Ecto neural progenitor cell (in vitro differentiated cells): ENCODE data around the gene TNFRSF18.

Source experiments
- DNase-seq: peaks from one replicate; pipeline ENCODE4 v3.0.0-alpha.2; 2018; ENCODE audit warnings: low spot score

Gene TNFRSF18

GRCh38 chr1:1166642-1167397, 39.6 kb downstream of the TNFRSF18 start:
- DNase-seq = no peak

DNA sequence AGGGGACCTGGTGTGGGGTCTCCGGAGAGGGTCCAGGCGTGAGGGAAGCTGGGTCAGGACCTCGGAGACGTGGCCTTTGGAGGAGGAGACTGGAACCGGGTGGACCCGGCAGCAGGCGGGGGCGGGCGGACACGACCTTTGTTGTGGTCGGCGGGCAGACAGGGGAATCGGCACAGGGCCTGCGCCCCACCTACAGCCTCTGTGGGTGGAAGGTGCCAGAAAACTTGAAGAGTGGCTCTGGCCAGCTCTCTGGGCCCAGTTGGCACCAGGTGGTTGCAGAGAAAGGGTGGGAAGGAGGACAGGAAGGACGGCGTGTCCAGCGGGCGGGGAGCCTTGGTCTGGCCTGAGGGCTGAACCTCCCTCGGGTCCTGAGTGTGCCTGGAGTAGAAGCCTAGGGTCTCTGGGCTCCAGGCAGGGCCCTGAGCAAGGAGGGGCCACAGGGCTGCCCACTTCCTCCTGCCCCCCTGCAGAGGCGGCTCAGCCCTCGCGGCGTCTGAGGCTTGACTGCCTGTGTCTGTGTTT, 40.4 kb downstream of the TNFRSF18 start:
- DNase-seq = no peak

DNA sequence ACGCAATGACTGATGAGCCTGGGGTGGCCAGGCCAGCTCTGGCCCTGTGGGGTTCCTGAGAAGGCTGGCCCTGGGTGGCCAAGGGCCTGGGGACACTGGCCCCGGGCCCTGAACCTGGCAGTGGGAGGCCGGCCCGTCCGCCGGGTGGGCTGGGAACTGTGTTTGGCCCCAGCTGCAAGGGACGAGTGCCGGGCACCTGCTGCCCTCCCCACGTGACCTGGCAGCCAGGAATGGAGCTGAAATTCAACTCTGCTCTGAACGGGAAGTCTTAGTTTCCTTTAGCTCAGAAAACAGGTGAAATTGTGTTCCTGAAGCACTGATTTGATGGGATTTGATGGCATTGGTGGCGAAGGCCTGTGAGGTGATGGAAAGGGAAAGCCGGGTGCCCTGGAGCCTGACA, 40.9 kb downstream of the TNFRSF18 start:
- no peak for DNase-seq

DNA sequence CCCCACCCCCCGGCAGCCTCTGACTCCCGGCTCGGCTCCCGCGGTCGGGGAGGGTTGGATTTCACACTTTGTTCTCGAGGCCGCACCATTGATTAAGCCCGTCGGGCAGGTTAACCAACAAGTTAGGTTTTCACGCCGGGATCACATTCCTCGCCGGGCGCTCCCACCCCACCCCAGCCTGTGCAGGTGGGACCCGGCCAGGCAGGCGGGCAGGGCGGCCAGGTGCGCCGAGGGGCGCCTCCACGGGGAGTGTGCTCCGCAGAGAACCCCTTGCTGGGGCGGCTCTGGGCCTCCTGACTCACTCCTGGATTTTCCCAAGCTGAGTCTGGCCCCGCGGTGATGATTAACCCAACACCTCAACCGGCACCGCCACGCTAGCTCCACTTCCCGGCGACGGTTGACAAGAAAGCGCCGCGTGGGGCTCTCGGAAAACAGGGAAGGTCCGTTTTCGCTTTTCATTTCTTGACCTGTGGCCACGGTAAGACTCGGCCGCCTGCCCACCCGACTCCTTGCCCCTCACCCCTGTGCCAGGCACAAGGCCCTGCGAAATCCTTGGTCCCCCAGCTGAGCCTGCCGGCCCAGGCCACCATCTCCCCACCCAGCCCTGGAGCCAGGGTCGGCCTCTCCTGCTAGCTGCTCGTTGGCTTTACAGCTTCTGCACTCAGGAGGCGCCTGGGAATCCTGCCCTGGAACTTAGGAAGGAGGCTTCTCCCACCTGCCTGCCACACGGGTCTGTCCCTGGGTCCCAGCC, 41.5 kb downstream of the TNFRSF18 start:
- no peak for DNase-seq

DNA sequence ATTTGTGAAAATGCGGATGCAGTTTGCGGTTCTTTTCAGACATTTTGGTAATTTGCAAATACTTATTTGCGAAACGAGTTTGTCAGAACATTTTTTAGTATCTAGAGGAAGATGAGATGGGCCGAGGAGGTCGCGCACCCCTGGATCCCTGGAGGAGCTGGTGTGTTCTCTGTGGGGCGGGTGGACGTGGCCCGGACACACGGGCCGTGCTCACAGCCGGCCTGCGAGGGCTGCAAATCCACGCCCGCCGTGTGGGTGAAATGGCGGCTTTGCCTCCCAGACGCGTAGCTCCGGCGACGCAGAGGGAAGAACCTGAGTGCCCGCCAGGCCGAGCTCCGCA, 42.1 kb downstream of the TNFRSF18 start:
- DNase-seq = no peak

DNA sequence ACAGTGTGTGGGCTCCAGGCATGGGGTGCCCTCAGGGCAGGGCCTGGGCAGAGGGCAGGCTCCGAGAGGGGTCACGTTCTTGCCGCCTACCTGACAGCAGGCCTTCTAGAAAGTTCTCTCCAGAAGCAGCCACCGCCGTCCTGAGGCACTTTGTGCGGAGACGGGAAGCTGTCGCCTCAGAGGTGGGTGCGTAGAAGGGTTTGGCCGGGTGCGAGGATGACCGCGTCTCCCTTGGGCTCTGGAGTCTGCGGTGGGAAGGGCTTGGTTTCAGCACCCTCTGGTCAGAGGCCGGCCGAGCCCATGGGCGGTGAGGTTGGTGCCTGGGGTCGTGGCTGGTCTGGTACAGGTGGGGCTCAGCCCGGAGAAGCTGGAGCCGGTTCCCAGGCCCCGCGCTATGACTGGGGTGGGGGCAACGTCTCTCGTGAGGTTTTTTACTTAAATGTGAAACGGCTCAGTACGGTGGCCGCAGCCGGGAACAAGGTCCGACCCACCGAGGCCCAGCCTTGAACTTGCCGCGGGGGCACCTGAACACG, 42.8 kb downstream of the TNFRSF18 start:
- DNase-seq = no peak

- DNase-seq = no peak
These were observed 43.5 kb downstream of the TNFRSF18 start for GRCh38 chr1:1162597-1163537.

DNA sequence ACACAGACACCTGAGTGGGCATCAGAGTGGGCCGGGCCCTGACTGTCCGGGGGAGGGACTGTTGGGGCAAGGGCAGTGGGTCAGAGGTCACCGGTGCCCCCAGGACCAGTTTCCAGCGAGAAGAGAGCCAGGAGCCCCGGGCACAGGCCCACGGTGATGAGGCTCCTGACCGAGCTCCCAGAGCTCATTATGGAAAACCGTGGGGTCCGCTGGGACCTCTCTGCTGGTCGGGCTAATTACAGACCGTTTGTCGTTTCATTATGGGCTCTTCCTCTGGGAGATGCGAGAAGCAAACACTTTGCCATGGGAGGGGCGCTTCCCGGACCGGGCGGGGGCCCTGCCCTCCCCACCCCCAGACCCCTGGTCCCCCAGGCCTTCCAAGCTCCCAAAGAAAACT, 44.7 kb downstream of the TNFRSF18 start:
- no peak for DNase-seq

DNA sequence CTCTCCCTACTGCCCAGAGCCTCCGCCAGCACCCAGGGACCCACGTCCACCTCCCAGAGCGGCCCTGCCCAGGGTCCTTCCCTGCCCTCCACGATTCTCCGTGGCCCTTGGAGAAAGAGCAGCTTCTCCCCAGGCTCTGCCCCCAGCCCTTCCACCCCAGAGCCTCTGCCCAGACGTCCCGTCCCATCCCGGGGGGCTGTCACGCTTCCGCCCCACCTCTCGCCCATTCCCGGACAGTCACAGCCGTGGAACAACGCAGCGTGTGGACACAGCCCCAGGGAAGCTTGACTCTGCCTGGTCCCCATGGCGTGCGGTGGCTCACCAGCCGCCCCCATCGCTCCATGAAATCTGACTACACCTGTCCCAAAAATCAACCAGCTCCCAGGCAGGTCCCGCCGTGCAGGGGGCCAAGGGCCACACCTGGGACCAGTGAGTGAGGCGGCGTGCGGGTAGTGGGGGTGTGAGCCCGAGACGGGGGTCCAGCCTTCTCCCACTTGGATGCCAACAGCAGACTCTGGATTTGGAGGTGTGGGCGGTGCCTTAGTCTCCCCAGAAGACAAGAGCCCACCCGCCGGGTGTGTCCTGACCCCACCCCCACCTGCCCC, 45.2 kb downstream of the TNFRSF18 start:
- DNase-seq = no peak

DNA sequence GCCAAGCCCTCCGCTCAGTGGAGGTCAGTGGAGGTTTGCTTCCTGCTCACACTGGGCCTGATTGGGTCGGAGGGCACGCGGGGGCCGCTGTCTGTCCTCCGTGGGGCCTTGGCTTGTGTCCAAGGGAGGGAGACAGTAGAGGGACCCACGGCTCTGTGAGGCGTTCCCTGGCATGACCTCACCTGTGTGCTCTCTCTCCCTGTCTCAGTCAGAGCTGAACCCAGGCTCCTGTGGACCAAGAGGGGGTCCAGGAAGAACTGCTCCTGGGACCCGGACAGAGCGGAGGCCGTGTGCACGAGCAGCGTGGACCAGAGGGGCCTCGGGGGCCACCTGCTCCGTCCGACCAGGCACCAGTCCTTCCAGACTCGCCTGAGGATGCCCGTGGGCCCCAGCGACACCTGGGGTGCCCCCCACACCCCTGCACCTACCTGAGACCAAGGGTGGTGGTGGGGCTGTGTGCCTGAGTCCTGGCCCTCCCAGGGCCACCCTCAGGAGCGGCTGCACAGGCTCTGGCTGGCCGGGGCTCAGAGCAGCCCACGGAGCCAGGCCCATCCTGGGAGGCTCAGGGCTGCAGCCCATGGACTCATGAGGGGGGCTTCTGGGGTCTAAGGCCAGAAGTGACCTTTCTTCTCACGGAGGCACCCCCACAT, 46.0 kb downstream of the TNFRSF18 start:
- DNase-seq = no peak

- peak; percentile 75 for DNase-seq
These were observed 48.3 kb downstream of the TNFRSF18 start for GRCh38 chr1:1157914-1158710.

GRCh38 chr1:1157426-1157913, 48.9 kb downstream of the TNFRSF18 start:
- DNase-seq = peak; percentile 72

DNA sequence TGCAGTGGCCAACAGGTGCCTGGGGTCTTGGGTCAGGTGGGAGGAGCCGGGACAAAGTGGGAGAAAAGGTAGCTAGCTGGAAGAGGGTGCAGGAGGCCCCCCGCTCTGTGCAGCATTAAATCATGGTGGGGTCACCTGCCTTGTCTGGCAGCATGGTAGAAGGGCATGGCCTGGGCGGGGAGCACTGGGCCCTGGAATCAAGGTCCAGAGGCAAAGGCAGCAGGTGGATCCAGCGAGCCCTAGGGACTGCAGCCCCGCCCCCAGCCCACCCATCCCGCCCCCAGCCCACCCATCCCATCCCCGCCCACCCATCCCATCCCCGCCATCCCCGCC, 49.4 kb downstream of the TNFRSF18 start:
- no peak for DNase-seq

GRCh38 chr1:1156140-1157032, 50.0 kb downstream of the TNFRSF18 start:
- no peak for DNase-seq

GRCh38 chr1:1155258-1155657, 51.1 kb downstream of the TNFRSF18 start:
- DNase-seq = no peak

- no peak for DNase-seq
These were observed 52.5 kb downstream of the TNFRSF18 start for GRCh38 chr1:1153874-1154273.
